Tibial artery (tissue), 4 donors: Measurements from ENCODE around the gene SGCE.

Experiments
- DNase-seq, 2 donors: peaks; one replicate each; pipeline ENCODE4 v3.0.0-alpha.2; 2019
- H3K27ac ChIP-seq, 2 donors: fragments of 200-600 bp; sonication (generic) in 1 of 2; 1 replicate in 1 of 2; 2 replicates in 1 of 2; pipeline ENCODE4 v1.5.1; 2018 to 2019; ENCODE audit warnings: mild to moderate bottlenecking in 1 of 2
- H3K27me3 ChIP-seq, 2 donors: fragments of 200-600 bp; sonication (generic) in 1 of 2; one replicate each; pipeline versions ENCODE4 v1.5.1 to v1.6.0; 2016 to 2019
- H3K36me3 ChIP-seq, 3 donors: fragments of 200-600 bp; sonication (generic) in 2 of 3; one replicate each; pipeline ENCODE4 v1.5.1; 2016 to 2019; ENCODE audit warnings: mild to moderate bottlenecking in 2 of 3
- H3K4me1 ChIP-seq, 4 donors: fragments of 200-600 bp; sonication (generic) in 2 of 4; 1 replicate in 3 of 4; 2 replicates in 1 of 4; pipeline ENCODE4 v1.5.1; 2016 to 2019
- H3K4me3 ChIP-seq, 2 donors: fragments of 200-600 bp; sonication (generic) in 1 of 2; 1 replicate in 1 of 2; 2 replicates in 1 of 2; pipeline ENCODE4 v1.5.1; 2018 to 2019; ENCODE audit warnings: mild to moderate bottlenecking in 2 of 2
- H3K9me3 ChIP-seq, 3 donors: fragments of 200-600 bp; sonication (generic) in 1 of 3; one replicate each; pipeline ENCODE4 v1.5.1; 2016 to 2019
- CTCF ChIP-seq, 2 experiments: fragments of 200-600 bp in 1 of 2; fragments of 450-650 bp in 1 of 2; IDR thresholded peaks; one replicate each; pipeline ENCODE4 v1.5.1; 2017 to 2019; ENCODE audit warnings: antibody characterized with exemption in 2 of 2, mild to moderate bottlenecking in 1 of 2, moderate library complexity in 1 of 2
- intact Hi-C: fragments of 100-400 bp; cut with DNase I; formaldehyde crosslinking; loops from one replicate; pipeline ENCODE4 v1.15.0; 2023; ENCODE audit warnings: low total_unique reads

SGCE gene

GRCh38 chr7:94676431-94676830 lies 20.5 kb upstream of the SGCE start:
- DNase-seq, result no peak
- no peak overlapping the region for H3K4me3 ChIP-seq
- no peak for TF ChIP-seq CTCF (IDR thresholded peaks at IDR 0.05)
- no peaks in the 10 kb centered on the region for H3K36me3 ChIP-seq
- H3K27me3 ChIP-seq, result no peaks in the 10 kb centered on the region
- H3K27ac ChIP-seq, result no peak overlapping the region
- intact Hi-C loops, result no loop called here
- H3K9me3 ChIP-seq, result no peaks in the 10 kb centered on the region
- no peaks in the 10 kb centered on the region for H3K4me1 ChIP-seq

GRCh38 chr7:94675356-94675755 lies 19.4 kb upstream of the SGCE start:
- no peaks in the 10 kb centered on the region for H3K36me3 ChIP-seq
- no peak overlapping the region for H3K4me3 ChIP-seq
- no peak for TF ChIP-seq CTCF (IDR thresholded peaks at IDR 0.05)
- no peak for DNase-seq
- intact Hi-C loops, result no loop called here
- H3K27ac ChIP-seq, result no peak overlapping the region
- H3K27me3 ChIP-seq, result no peaks in the 10 kb centered on the region
- no peaks in the 10 kb centered on the region for H3K9me3 ChIP-seq
- no peaks in the 10 kb centered on the region for H3K4me1 ChIP-seq

- H3K4me1 ChIP-seq, result no peaks in the 10 kb centered on the region
- no peaks in the 10 kb centered on the region for H3K27me3 ChIP-seq
- H3K4me3 ChIP-seq, result no peak overlapping the region
- no peak overlapping the region for H3K27ac ChIP-seq
- intact Hi-C loops, result no loop called here
- no peaks in the 10 kb centered on the region for H3K9me3 ChIP-seq
- DNase-seq, result no peak
- no peaks in the 10 kb centered on the region for H3K36me3 ChIP-seq
- TF ChIP-seq CTCF (IDR thresholded peaks at IDR 0.05), result no peak
These were observed 15.7 kb upstream of the SGCE start for GRCh38 chr7:94671444-94672235.

GRCh38 chr7:94669773-94670495 lies 14.0 kb upstream of the SGCE start:
- DNase-seq, result no peak
- Histone ChIP-seq H3K9me3 (no peaks in the 10 kb centered on the region), H3K4me3 (no peak overlapping the region), H3K27ac (no peak overlapping the region), H3K36me3 (no peaks in the 10 kb centered on the region), H3K4me1 (no peaks in the 10 kb centered on the region), H3K27me3 (no peaks in the 10 kb centered on the region)
- no peak for TF ChIP-seq CTCF (IDR thresholded peaks at IDR 0.05)
- intact Hi-C loops, result no loop called here

GRCh38 chr7:94666879-94667587 lies 11.1 kb upstream of the SGCE start:
- no peak overlapping the region for H3K4me3 ChIP-seq
- no peak for DNase-seq
- H3K4me1 ChIP-seq, result no peaks in the 10 kb centered on the region
- no peak for TF ChIP-seq CTCF (IDR thresholded peaks at IDR 0.05)
- intact Hi-C loops, result no loop called here
- H3K9me3 ChIP-seq, result no peaks in the 10 kb centered on the region
- H3K27me3 ChIP-seq, result no peaks in the 10 kb centered on the region
- no peaks in the 10 kb centered on the region for H3K36me3 ChIP-seq
- no peak overlapping the region for H3K27ac ChIP-seq
